Liver (tissue), 9 donors: ENCODE data around the gene DAD1. TPM values are rescaled to one million over a fixed set of nuclear protein-coding genes. Genes with fewer than 3 reads are reported as not detected.

Experiments used
- DNase-seq: peaks from one replicate; pipeline ENCODE4 v3.0.0-alpha.2; 2017; ENCODE audit warnings: low spot score
- H3K27ac ChIP-seq, 2 donors: one replicate each; pipeline ENCODE4 v1.7.0; 2013; ENCODE audit warnings: inconsistent platforms in 2 of 2, low read length in 2 of 2, control low read depth in 1 of 2, low read depth in 1 of 2, mild to moderate bottlenecking in 1 of 2
- H3K27me3 ChIP-seq, 4 donors: one replicate each; pipeline versions ENCODE4 v1.6.1 to v1.7.0; 2013; ENCODE audit warnings: low read length in 3 of 4, inconsistent platforms in 1 of 4, mild to moderate bottlenecking in 1 of 4, moderate library complexity in 1 of 4; ENCODE audit not compliant: control insufficient read depth in 4 of 4, insufficient read depth in 4 of 4
- H3K36me3 ChIP-seq, 4 donors: one replicate each; pipeline versions ENCODE4 v1.6.1 to v1.7.0; 2013; ENCODE audit warnings: low read length in 3 of 4, mild to moderate bottlenecking in 3 of 4, low read depth in 1 of 4, moderate library complexity in 1 of 4; ENCODE audit not compliant: control insufficient read depth in 4 of 4, insufficient read depth in 3 of 4
- H3K4me1 ChIP-seq, 4 donors: one replicate each; pipeline versions ENCODE4 v1.6.1 to v1.7.0; 2013; ENCODE audit warnings: low read length in 3 of 4, mild to moderate bottlenecking in 3 of 4, moderate library complexity in 1 of 4; ENCODE audit not compliant: control insufficient read depth in 4 of 4, insufficient read depth in 4 of 4
- H3K4me3 ChIP-seq, 3 donors: one replicate each; pipeline versions ENCODE4 v1.6.1 to v1.7.0; 2013; ENCODE audit warnings: low read length in 3 of 3, control low read depth in 1 of 3, low read depth in 1 of 3, mild to moderate bottlenecking in 1 of 3
- H3K9ac ChIP-seq, 2 donors: one replicate each; pipeline ENCODE4 v1.7.0; 2013; ENCODE audit warnings: low read length in 2 of 2, mild to moderate bottlenecking in 2 of 2, moderate library complexity in 2 of 2, control low read depth in 1 of 2, low read depth in 1 of 2
- H3K9me3 ChIP-seq, 4 donors: one replicate each; pipeline versions ENCODE4 v1.6.1 to v1.7.0; 2013; ENCODE audit warnings: low read length in 3 of 4; ENCODE audit not compliant: control insufficient read depth in 4 of 4
- ATF3 ChIP-seq: IDR thresholded peaks from 2 replicates; pipeline ENCODE4 v1.6.1; 2016; ENCODE audit warnings: antibody characterized with exemption
- CTCF ChIP-seq: fragments of 150-350 bp; IDR thresholded peaks from 2 replicates; pipeline ENCODE4 v1.5.1; 2017; ENCODE audit warnings: improper control_type of control experiment, low read depth, low read length; ENCODE audit not compliant: missing input control
- EGR1 ChIP-seq, 2 donors: IDR thresholded peaks; 2 replicates each; pipeline ENCODE4 v1.6.1; 2016 to 2018; ENCODE audit warnings: antibody characterized with exemption in 2 of 2, low read depth in 2 of 2
- FOXA1 ChIP-seq: IDR thresholded peaks from 2 replicates; pipeline ENCODE4 v1.6.1; 2016; ENCODE audit warnings: antibody characterized with exemption
- FOXA2 ChIP-seq: IDR thresholded peaks from 2 replicates; pipeline ENCODE4 v1.6.1; 2016; ENCODE audit warnings: antibody characterized with exemption
- GABPA ChIP-seq, 2 donors: IDR thresholded peaks in 1 of 2; conservative IDR thresholded peaks in 1 of 2; 2 replicates each; pipeline ENCODE4 v1.6.1; 2016; ENCODE audit warnings: antibody characterized with exemption in 2 of 2, mild to moderate bottlenecking in 1 of 2, moderate library complexity in 1 of 2
- HNF4A ChIP-seq, 2 donors: conservative IDR thresholded peaks; 2 replicates each; pipeline ENCODE4 v1.6.1; 2016; ENCODE audit warnings: antibody characterized with exemption in 2 of 2, mild to moderate bottlenecking in 2 of 2
- HNF4G ChIP-seq: IDR thresholded peaks from 2 replicates; pipeline ENCODE4 v1.6.1; 2016; ENCODE audit warnings: antibody characterized with exemption
- JUND ChIP-seq, 2 donors: IDR thresholded peaks; 2 replicates each; pipeline ENCODE4 v1.6.1; 2016; ENCODE audit warnings: antibody characterized with exemption in 2 of 2
- MAX ChIP-seq: IDR thresholded peaks from 2 replicates; pipeline ENCODE4 v1.6.1; 2016; ENCODE audit warnings: antibody characterized with exemption
- NR2F2 ChIP-seq: IDR thresholded peaks from 2 replicates; pipeline ENCODE4 v1.6.1; 2016; ENCODE audit warnings: antibody characterized with exemption
- RAD21 ChIP-seq, 2 donors: IDR thresholded peaks; 2 replicates each; pipeline ENCODE4 v1.6.1; 2016; ENCODE audit warnings: antibody characterized with exemption in 2 of 2, mild to moderate bottlenecking in 2 of 2
- REST ChIP-seq: IDR thresholded peaks from 2 replicates; pipeline ENCODE4 v1.6.1; 2016; ENCODE audit warnings: antibody characterized with exemption, mild to moderate bottlenecking
- RXRA ChIP-seq, 2 donors: IDR thresholded peaks; 2 replicates each; pipeline ENCODE4 v1.6.1; 2017 to 2018; ENCODE audit warnings: antibody characterized with exemption in 2 of 2, mild to moderate bottlenecking in 1 of 2
- SP1 ChIP-seq: IDR thresholded peaks from 2 replicates; pipeline ENCODE4 v1.6.1; 2018; ENCODE audit warnings: antibody characterized with exemption, mild to moderate bottlenecking
- TAF1 ChIP-seq: conservative IDR thresholded peaks from 2 replicates; pipeline ENCODE4 v1.6.1; 2016; ENCODE audit warnings: antibody characterized with exemption, mild to moderate bottlenecking
- YY1 ChIP-seq: IDR thresholded peaks from 2 replicates; pipeline ENCODE4 v1.6.1; 2016; ENCODE audit warnings: antibody characterized with exemption, mild to moderate bottlenecking
- ZBTB33 ChIP-seq: IDR thresholded peaks from 2 replicates; pipeline ENCODE4 v1.6.1; 2016; ENCODE audit warnings: antibody characterized with exemption
- WGBS: extraction: QIAGEN DNeasy Blood & Tissue Kit; methylation state at CpG from one replicate; pipeline ENCODE4 v1.1.7; 2013; 5-methylcytosine and 5-hydroxymethylcytosine counted together
- polyA plus RNA-seq, 2 donors: library from polyadenylated mRNA; stranded (reverse) in 1 of 2; unstranded in 1 of 2; fragments of 200-250 nt in 1 of 2; fragments of >200 nt in 1 of 2; fragmentation: Nextera tagmentation in 1 of 2; extraction: Ambion mirVana in 1 of 2; gene quantifications; one replicate each; pipeline versions ENCODE4 v1.2.1 to v1.2.3, GENCODE V29; 2013 to 2015
- total RNA-seq, 2 donors: library from RNA; depleted of rRNA; stranded (reverse); fragments of >200 nt; gene quantifications; one replicate each; pipeline ENCODE4 v1.2.3, GENCODE V29; 2014
- donor health status: healthy.
- donor health status: healthy.
- donor health status: healthy.
- donor health status: healthy.
- donor health status: healthy.

The DAD1 gene
- total and polyA plus RNA-seq, 4 donors: 142 to 254 (median 205) TPM

- TF ChIP-seq ZBTB33 (no peak), SP1 (no peak), HNF4G (no peak)
Measured at GRCh38 chr14:22547948-22548750, 40.9 kb downstream of the DAD1 start (continued).

- no peak for DNase-seq
- TF ChIP-seq HNF4A (conservative IDR thresholded peaks at IDR 0.05): no peak
- no peak for TF ChIP-seq SP1
- no peak for TF ChIP-seq RXRA (IDR thresholded peaks at IDR 0.05)
- no peak for TF ChIP-seq ZBTB33
- no peak for TF ChIP-seq TAF1
- no peak for TF ChIP-seq NR2F2
- TF ChIP-seq REST: no peak
- TF ChIP-seq FOXA1: no peak
- TF ChIP-seq EGR1 (IDR thresholded peaks at IDR 0.05; ENCODE audit: low read depth in 2 of 2): no peak
- TF ChIP-seq JUND (IDR thresholded peaks at IDR 0.05): no peak
- TF ChIP-seq ATF3: no peak
- TF ChIP-seq RAD21 (IDR thresholded peaks at IDR 0.05): no peak
- TF ChIP-seq GABPA (IDR thresholded peaks at IDR 0.05 in 1 of 2, conservative IDR thresholded peaks at IDR 0.05 in 1 of 2): no peak
- no peak for TF ChIP-seq MAX
- TF ChIP-seq YY1: no peak
- TF ChIP-seq HNF4G: no peak
- TF ChIP-seq CTCF: no peak
- TF ChIP-seq FOXA2: no peak
- Histone ChIP-seq H3K36me3 (no peaks in the 10 kb centered on the region), H3K27me3 (no peaks in the 10 kb centered on the region), H3K4me1 (no peaks in the 10 kb centered on the region), H3K4me3 (no peak overlapping the region), H3K9me3 (no peaks in the 10 kb centered on the region), H3K27ac (no peak overlapping the region), H3K9ac (no peak overlapping the region)
- WGBS: 79% methylated on average over 9 of the region's 9 CpGs
Measured at GRCh38 chr14:22547313-22547947, 41.6 kb downstream of the DAD1 start.
